Endothelial cell of umbilical vein (primary cell): Measurements from ENCODE around the gene CLASRP. TPM values are rescaled to one million over a fixed set of nuclear protein-coding genes. Genes with fewer than 3 reads are reported as not detected.

ENCODE experiments used
- BruUV-seq: library from RNA; stranded (reverse); fragments of 400-500 nt; replicated peaks from 2 replicates; lab custom pipeline; 2021; lab: Mats Ljungman, UMichigan
- CTCF ChIA-PET: fragments of 300-600, 350-600 bp; sonication (Branson Sonifier 250); formaldehyde crosslinking; loops from one replicate; lab custom pipeline; 2021; ENCODE audit warnings: antibody characterized with exemption, inconsistent platforms; lab: Charles Lee
- POLR2A ChIA-PET: fragments of 300-600, 350-600 bp; sonication (Branson Sonifier 250); formaldehyde crosslinking; loops from one replicate; lab custom pipeline; 2021; ENCODE audit warnings: antibody characterized with exemption, inconsistent platforms; lab: Charles Lee
- DNase-seq: peaks from one replicate; pipeline ENCODE4 v3.0.0-alpha.2; 2011; ENCODE audit warnings: low read depth, low spot score
- FAIRE-seq: peaks from 2 replicates; lab custom pipeline; 2011; peaks lifted over from hg19 to GRCh38; lab: Jason Lieb, UNC
- H2AFZ ChIP-seq: 2 replicates; pipeline ENCODE4 v1.6.0; 2012; ENCODE audit warnings: low read depth, low read length, control low read depth, inconsistent platforms
- H3K27ac ChIP-seq: 2 replicates; pipeline ENCODE4 v1.5.1; 2011; ENCODE audit warnings: low read depth, mild to moderate bottlenecking, control low read depth, low read length, moderate library complexity; ENCODE audit not compliant: insufficient read depth
- H3K27me3 ChIP-seq, 2 experiments: 2 replicates each; pipeline versions ENCODE4 v1.6.0 to v1.6.1; 2011; ENCODE audit warnings: low read length in 2 of 2, mixed read lengths in 1 of 2; ENCODE audit not compliant: control insufficient read depth in 2 of 2, insufficient read depth in 2 of 2
- H3K36me3 ChIP-seq, 2 experiments: 2 replicates in 1 of 2; 3 replicates in 1 of 2; pipeline ENCODE4 v1.5.1; 2011; ENCODE audit warnings: low read length in 2 of 2, mild to moderate bottlenecking in 1 of 2, moderate library complexity in 1 of 2; ENCODE audit not compliant: control insufficient read depth in 2 of 2, insufficient read depth in 2 of 2; ENCODE audit errors: extremely low read depth in 1 of 2
- H3K4me1 ChIP-seq: 3 replicates; pipeline ENCODE4 v1.5.1; 2011; ENCODE audit warnings: mild to moderate bottlenecking, low read length; ENCODE audit not compliant: control insufficient read depth, insufficient read depth; ENCODE audit errors: extremely low read depth
- H3K4me2 ChIP-seq: 2 replicates; pipeline ENCODE4 v1.6.1; 2011; ENCODE audit warnings: low read length, control low read depth, mixed read lengths; ENCODE audit not compliant: insufficient read depth
- H3K4me3 ChIP-seq, 3 experiments: fragments of 200-600 bp in 1 of 3; sonication (generic), shearing (Covaris generic) in 1 of 3; replicated peaks in 1 of 3; 2 replicates each; pipeline ENCODE4 v1.5.1; 2011 to 2016; ENCODE audit warnings: control low read depth in 3 of 3, low read length in 3 of 3, mild to moderate bottlenecking in 2 of 3, inconsistent platforms in 1 of 3, low read depth in 1 of 3, moderate library complexity in 1 of 3; ENCODE audit not compliant: insufficient read depth in 1 of 3
- H3K79me2 ChIP-seq: 2 replicates; pipeline ENCODE4 v1.6.0; 2012; ENCODE audit warnings: low read length, inconsistent platforms; ENCODE audit not compliant: control insufficient read depth, insufficient read depth
- H3K9ac ChIP-seq: replicated peaks from 2 replicates; pipeline ENCODE3; 2011; ENCODE audit warnings: low read length, control low read depth; ENCODE audit not compliant: insufficient read depth; ENCODE audit errors: extremely low read depth
- H3K9me1 ChIP-seq: replicated peaks from 3 replicates; pipeline ENCODE4 v1.6.0; 2011; ENCODE audit warnings: mild to moderate bottlenecking, low read length; ENCODE audit not compliant: control insufficient read depth, insufficient read depth; ENCODE audit errors: extremely low read depth
- H3K9me3 ChIP-seq: replicated peaks from 2 replicates; pipeline ENCODE4 v1.5.1; 2012; ENCODE audit warnings: low read length, inconsistent platforms; ENCODE audit not compliant: control insufficient read depth, insufficient read depth
- H4K20me1 ChIP-seq: replicated peaks from 2 replicates; pipeline ENCODE3; 2011; ENCODE audit warnings: mild to moderate bottlenecking, low read length; ENCODE audit not compliant: control insufficient read depth, insufficient read depth; ENCODE audit errors: extremely low read depth
- EZH2 ChIP-seq: IDR thresholded peaks from 2 replicates; pipeline ENCODE4 v1.6.1; 2012; ENCODE audit warnings: borderline replicate concordance, low read depth, mild to moderate bottlenecking, moderate library complexity, low read length, inconsistent platforms; ENCODE audit not compliant: severe bottlenecking
- FOS ChIP-seq: IDR thresholded peaks from 2 replicates; pipeline ENCODE4 v1.6.1; 2011; ENCODE audit warnings: mild to moderate bottlenecking, low read length, moderate library complexity, borderline replicate concordance; ENCODE audit not compliant: insufficient read depth
- GATA2 ChIP-seq: IDR thresholded peaks from 2 replicates; pipeline ENCODE4 v1.7.0; 2011; ENCODE audit warnings: low read depth, mild to moderate bottlenecking, moderate library complexity, mixed read lengths, low read length; ENCODE audit not compliant: insufficient read length, insufficient read depth
- JUN ChIP-seq: IDR thresholded peaks from 2 replicates; pipeline ENCODE4 v1.6.1; 2011; ENCODE audit warnings: borderline replicate concordance, low read depth; ENCODE audit not compliant: insufficient read length, insufficient read depth
- MYC ChIP-seq: IDR thresholded peaks from one replicate; pipeline ENCODE4 v1.6.1; 2011; ENCODE audit warnings: mild to moderate bottlenecking, low read depth, low read length
- POLR2A ChIP-seq: IDR thresholded peaks from 2 replicates; pipeline ENCODE4 v1.6.1; 2012; ENCODE audit warnings: low read depth, mild to moderate bottlenecking, control low read depth, low read length
- POLR2AphosphoS5 ChIP-seq: IDR thresholded peaks from 2 replicates; pipeline ENCODE4 v1.6.1; 2012; ENCODE audit warnings: low read depth, mild to moderate bottlenecking, control low read depth, low read length, moderate library complexity; ENCODE audit not compliant: insufficient read depth
- dilution Hi-C: fragments of 300-500 bp; cut with MboI; formaldehyde crosslinking; loops from one replicate; pipeline ENCODE4 v1.15.0; 2019; ENCODE audit warnings: low sequenced_read_pairs; ENCODE audit not compliant: extremely low pct_ligation_motif_present
- intact Hi-C: fragments of 100-400 bp; cut with micrococcal nuclease; formaldehyde crosslinking; loops from one replicate; pipeline ENCODE4 v1.10.0; 2022
- polyA plus RNA-seq, 4 experiments: library from polyadenylated mRNA; depleted of rRNA in 3 of 4; stranded (reverse) in 3 of 4; unstranded in 1 of 4; fragments of >200 nt; gene quantifications; 2 replicates each; pipeline versions ENCODE4 v1.2.1 to v1.2.3, GENCODE V29; 2011 to 2012; ENCODE audit warnings: missing spikeins in 1 of 4
- total RNA-seq: library from RNA; stranded (reverse); gene quantifications from 2 replicates; pipeline ENCODE4 v1.2.3, GENCODE V29; 2021
- TF ChIP-seq, protein P1 (sequence below): IDR thresholded peaks from 2 replicates; pipeline ENCODE4 v1.6.1; 2011; ENCODE audit not compliant: insufficient read depth, insufficient read length
- TF ChIP-seq, protein P2 (sequence below), 2 donors: IDR thresholded peaks; 1 replicate in 1 of 2; 2 replicates in 1 of 2; pipeline ENCODE4 v1.5.1; 2011; ENCODE audit warnings: low read length in 2 of 2, mild to moderate bottlenecking in 2 of 2, moderate library complexity in 2 of 2, control low read depth in 1 of 2, inconsistent platforms in 1 of 2, low read depth in 1 of 2; ENCODE audit not compliant: insufficient read depth in 1 of 2; ENCODE audit errors: extremely low read depth in 1 of 2

CLASRP gene
- total and polyA plus RNA-seq, 2 donors (not counting 3 experiments of a cell fraction or from before 2014, with no cell fraction given): 40.7 to 70.7 TPM

DNA sequence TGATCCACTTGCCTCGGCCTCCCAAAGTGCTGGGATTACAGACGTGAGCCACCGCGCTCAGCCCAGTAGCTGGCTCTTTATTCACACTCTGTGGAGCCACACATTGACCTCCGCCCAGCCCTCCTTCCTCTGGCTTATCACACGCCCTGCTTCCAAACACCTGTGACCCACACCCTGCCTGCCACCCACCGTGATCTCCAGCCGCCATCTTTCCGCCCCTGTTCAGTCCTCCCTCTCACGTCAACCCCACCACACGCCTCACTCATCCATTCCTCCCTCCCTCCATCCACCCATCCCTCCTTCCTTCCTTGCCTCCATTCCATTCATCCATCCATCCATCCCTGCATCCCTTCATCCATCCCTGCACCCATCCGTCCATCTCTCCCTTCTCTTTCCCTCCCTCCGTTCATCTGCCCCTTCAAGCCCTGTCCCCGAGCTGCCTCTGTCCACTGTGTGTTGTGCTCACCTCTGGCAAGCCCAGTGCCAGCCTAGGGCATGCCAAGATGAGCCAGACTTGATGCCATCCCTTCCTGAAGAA lies 19.8 kb downstream of the CLASRP start:
- H3K4me1 ChIP-seq: no peaks in the 10 kb centered on the region
- no peak overlapping the region for H3K27ac ChIP-seq
- intact Hi-C loops: loop anchor here (1.0 kb wide), 2 partner anchors 41 to 69 kb away; no protein-coding TSS in a partner anchor
- dilution Hi-C loops: no loop called here
- no peak overlapping the region for H2AFZ ChIP-seq
- CTCF ChIA-PET: interaction anchor here (1.0 to 2.5 kb wide), 24 partner anchors 8 to 286 kb away, joined by 3 to 31 read pairs (median 8); partner anchors contain the start of genes APOE, CLASRP, PPP1R37 and RELB
- POLR2A ChIA-PET: no interaction called here
- no peak for TF ChIP-seq EZH2
- no peak for TF ChIP-seq JUN
- TF ChIP-seq MYC: no peak
- TF ChIP-seq POLR2A: no peak
- TF ChIP-seq, protein P1, sequence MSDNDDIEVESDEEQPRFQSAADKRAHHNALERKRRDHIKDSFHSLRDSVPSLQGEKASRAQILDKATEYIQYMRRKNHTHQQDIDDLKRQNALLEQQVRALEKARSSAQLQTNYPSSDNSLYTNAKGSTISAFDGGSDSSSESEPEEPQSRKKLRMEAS: no peak
- TF ChIP-seq, protein P2, sequence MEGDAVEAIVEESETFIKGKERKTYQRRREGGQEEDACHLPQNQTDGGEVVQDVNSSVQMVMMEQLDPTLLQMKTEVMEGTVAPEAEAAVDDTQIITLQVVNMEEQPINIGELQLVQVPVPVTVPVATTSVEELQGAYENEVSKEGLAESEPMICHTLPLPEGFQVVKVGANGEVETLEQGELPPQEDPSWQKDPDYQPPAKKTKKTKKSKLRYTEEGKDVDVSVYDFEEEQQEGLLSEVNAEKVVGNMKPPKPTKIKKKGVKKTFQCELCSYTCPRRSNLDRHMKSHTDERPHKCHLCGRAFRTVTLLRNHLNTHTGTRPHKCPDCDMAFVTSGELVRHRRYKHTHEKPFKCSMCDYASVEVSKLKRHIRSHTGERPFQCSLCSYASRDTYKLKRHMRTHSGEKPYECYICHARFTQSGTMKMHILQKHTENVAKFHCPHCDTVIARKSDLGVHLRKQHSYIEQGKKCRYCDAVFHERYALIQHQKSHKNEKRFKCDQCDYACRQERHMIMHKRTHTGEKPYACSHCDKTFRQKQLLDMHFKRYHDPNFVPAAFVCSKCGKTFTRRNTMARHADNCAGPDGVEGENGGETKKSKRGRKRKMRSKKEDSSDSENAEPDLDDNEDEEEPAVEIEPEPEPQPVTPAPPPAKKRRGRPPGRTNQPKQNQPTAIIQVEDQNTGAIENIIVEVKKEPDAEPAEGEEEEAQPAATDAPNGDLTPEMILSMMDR (IDR thresholded peaks at IDR 0.05; ENCODE audit: extremely low read depth in 1 of 2, insufficient read depth in 1 of 2, low read depth in 1 of 2, low read length in 2 of 2): no peak
- TF ChIP-seq FOS: no peak
- TF ChIP-seq GATA2: no peak
- no peak for TF ChIP-seq POLR2AphosphoS5
- H3K79me2 ChIP-seq: no peaks in the 10 kb centered on the region
- FAIRE-seq: no peak
- H3K9me1 ChIP-seq: no peaks in the 10 kb centered on the region
- H3K27me3 ChIP-seq: no peaks in the 10 kb centered on the region
- DNase-seq: no peak
- H3K4me3 ChIP-seq: no peak overlapping the region
- no peak overlapping the region for H3K4me2 ChIP-seq
- no TSS peak for BruUV-seq
- no peak overlapping the region for H3K9ac ChIP-seq
- H3K36me3 ChIP-seq: peaks cover 18 to 67% of the 10 kb centered on the region in 2 experiments
- no peaks in the 10 kb centered on the region for H3K9me3 ChIP-seq
- no peaks in the 10 kb centered on the region for H4K20me1 ChIP-seq
